GM21526 (cell line): Measurements from ENCODE around the gene TMEM139.
"Not testable (repeated sequence)": the region's sequence is repeated elsewhere in the genome, so short reads cannot be mapped to it uniquely, and the experiment has no call there.

Experiments
- ATAC-seq: cut with Tn5 transposase; IDR thresholded peaks from one replicate; pipeline ENCODE4 v1.9.1; 2021; ENCODE audit warnings: moderate library complexity; ENCODE audit not compliant: unreplicated experiment, low FRiP score

Gene TMEM139

GRCh38 chr7:143257501-143257900 is 27.3 kb upstream of the TMEM139 start:
- ATAC-seq: no peak

GRCh38 chr7:143258831-143259230 is 25.9 kb upstream of the TMEM139 start:
- ATAC-seq: peak; percentile 57

GRCh38 chr7:143259765-143260164 is 25.0 kb upstream of the TMEM139 start:
- ATAC-seq: no peak

GRCh38 chr7:143261901-143262300 is 22.9 kb upstream of the TMEM139 start:
- no peak for ATAC-seq

GRCh38 chr7:143263266-143264195 is 21.2 kb upstream of the TMEM139 start, which contains the start of gene GSTK1:
TSS of gene GSTK1 (plus strand) at chr7:143263441. CDS start at chr7:143263514, 73 bp downstream.
- peak; percentile 94 for ATAC-seq

GRCh38 chr7:143264196-143264568 is 20.6 kb upstream of the TMEM139 start:
- not testable (repeated sequence) for ATAC-seq

GRCh38 chr7:143265017-143265693 is 19.6 kb upstream of the TMEM139 start:
- ATAC-seq: no peak

- ATAC-seq: no peak
Measured at GRCh38 chr7:143269251-143269650, 15.5 kb upstream of the TMEM139 start.

- no peak for ATAC-seq
Measured at GRCh38 chr7:143271240-143271639, 13.5 kb upstream of the TMEM139 start.

GRCh38 chr7:143272871-143273270 is 11.9 kb upstream of the TMEM139 start:
- ATAC-seq: no peak

GRCh38 chr7:143279186-143280098 is 5.3 kb upstream of the TMEM139 start:
- no peak for ATAC-seq

- ATAC-seq: no peak
Measured at GRCh38 chr7:143280160-143280559, 4.6 kb upstream of the TMEM139 start.

GRCh38 chr7:143280566-143280965 is 4.2 kb upstream of the TMEM139 start:
- no peak for ATAC-seq

- ATAC-seq: no peak
Measured at GRCh38 chr7:143281529-143281928, 3.2 kb upstream of the TMEM139 start.

- no peak for ATAC-seq
Measured at GRCh38 chr7:143282124-143282523, 2.6 kb upstream of the TMEM139 start.

- ATAC-seq: no peak
Measured at GRCh38 chr7:143283381-143283780, 1.4 kb upstream of the TMEM139 start.

GRCh38 chr7:143285470-143285778 is 666 bp downstream of the TMEM139 start:
- ATAC-seq: no peak

GRCh38 chr7:143285806-143286521 is 1.2 kb downstream of the TMEM139 start:
- no peak for ATAC-seq

- no peak for ATAC-seq
Measured at GRCh38 chr7:143286522-143286890, 1.7 kb downstream of the TMEM139 start.

- no peak for ATAC-seq
Measured at GRCh38 chr7:143287339-143287934, 2.7 kb downstream of the TMEM139 start.
